Posterior cingulate gyrus (tissue), 11 donors: ENCODE measurements around the gene RASSF1.
"Not testable (repeated sequence)": the region's sequence is repeated elsewhere in the genome, so short reads cannot be mapped to it uniquely, and the experiment has no call there.

Experiments used
- DNase-seq, 10 donors: peaks; one replicate each; pipeline versions ENCODE4 v3.0.0 to v3.0.0-alpha.2; 2020 to 2021; ENCODE audit warnings: mixed read lengths in 3 of 10
- intact Hi-C: fragments of 100-400 bp; cut with DNase I; formaldehyde crosslinking; loops from one replicate; pipeline ENCODE4 v1.15.1; 2023

The RASSF1 gene

GRCh38 chr3:50314342-50314741 lies 26.3 kb downstream of the RASSF1 start:
- intact Hi-C loops: no loop called here
- DNase-seq: no peak

DNA sequence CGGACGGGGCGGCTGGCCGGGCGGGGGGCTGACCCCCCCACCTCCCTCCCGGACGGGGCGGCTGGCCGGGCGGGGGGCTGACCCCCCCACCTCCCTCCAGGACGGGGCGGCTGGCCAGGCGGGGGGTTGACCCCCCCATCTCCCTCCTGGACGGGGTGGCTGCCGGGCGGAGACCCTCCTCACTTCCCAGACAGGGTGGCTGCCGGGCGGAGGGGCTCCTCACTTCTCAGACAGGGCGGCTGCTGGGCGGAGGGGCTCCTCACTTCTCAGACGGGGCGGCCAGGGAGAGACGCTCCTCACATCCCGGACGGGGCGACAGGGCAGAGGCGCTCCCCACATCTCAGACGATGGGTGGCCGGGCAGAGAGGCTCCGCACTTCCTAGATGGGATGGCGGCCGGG lies 28.6 kb downstream of the RASSF1 start:
- intact Hi-C loops, DNase-seq: not testable (repeated sequence)

GRCh38 chr3:50304601-50305000 lies 36.0 kb downstream of the RASSF1 start:
- intact Hi-C loops: no loop called here
- DNase-seq: no peak

DNA sequence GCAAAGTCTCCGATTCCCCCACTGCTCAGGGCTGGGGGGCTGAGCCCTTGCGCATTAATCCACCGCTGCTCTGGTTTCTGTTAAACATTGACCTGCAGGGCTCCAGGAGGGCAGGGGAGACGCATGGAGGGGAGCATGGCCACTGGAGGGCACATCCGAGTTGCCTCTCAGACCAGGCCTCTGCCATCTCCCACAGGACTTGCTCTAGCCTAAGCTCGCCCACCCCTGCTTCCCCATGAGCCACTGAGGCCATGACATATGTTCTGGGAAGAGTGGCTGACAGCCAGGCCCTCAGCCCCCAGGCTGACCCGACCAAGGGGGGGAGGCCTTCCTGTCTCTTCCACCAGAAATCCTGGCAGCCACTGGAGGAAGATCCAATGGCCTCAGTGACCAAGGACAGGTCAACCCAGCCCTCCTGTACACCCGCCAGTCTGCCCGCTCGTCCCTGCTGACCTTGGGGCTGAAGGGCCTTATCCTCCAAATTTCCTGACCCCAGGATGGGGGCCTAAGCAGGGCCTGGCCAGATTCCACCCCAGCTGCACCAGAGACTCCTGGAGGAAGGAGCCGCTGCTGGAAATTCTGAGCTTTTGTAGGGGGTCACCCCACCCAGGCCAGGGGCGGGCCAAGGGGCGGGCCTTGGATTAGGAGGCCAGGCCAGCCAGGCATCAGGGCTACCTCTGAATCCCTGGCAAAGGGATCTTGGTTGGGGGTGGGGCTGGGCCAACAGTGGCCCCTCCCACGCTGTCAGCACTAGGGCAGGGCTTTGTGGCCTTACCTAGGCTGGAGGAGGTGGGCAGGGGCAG lies 37.4 kb downstream of the RASSF1 start, which contains the start of gene HYAL1:
Gene HYAL1 (minus strand): TSS at position 562 of the 803 bp plus-strand sequence. CDS start 618 bp downstream, outside the sequence.
- no peak for DNase-seq
- intact Hi-C loops: no loop called here

DNA sequence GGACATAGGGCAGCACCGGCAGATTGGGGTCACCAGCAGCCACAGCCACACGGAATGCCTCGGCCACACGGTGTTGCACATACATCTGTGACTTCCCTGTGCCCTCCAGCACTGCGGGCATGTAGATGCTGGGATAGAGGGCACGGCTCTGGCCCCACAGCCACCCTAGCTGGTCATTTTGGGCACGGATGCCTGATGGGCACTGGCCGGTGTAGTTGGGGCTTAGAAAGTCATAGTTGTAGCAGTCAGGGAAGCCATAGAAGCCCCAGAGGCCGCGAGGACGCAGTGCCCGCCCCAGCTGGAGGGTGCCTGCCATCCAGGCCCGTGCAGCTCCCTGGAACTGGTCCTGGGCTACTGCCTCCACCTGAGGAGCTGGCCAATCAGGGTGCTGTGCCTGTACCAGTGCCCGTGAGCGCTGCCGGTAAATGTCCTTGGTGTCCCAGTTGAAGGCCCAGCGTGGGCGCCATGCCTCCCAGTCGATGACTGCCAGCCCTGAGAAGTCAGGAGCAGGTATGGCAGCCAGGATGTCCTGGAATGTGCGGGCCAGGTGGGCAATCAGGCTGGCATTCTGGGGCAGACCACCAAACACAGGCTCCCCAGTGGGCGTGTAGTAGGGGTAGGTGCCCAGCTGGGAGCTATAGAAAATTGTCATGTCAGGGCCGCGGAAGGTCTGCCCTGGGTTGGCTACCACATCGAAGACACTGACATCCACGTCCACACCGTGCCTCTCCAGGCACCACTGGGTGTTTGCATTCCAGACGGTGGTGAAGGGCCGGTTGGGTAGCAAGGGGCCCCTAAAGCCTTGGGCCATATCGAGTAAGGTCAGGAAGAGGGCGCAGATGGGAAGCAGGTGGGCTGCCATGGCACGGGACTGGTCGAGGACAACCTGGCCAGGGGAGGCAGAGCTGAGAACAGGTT lies 38.3 kb downstream of the RASSF1 start:
- intact Hi-C loops: no loop called here
- DNase-seq: no peak

- no peak for DNase-seq
- intact Hi-C loops: loop anchor here (2.0 kb wide), 1 partner anchor 20 kb away; no protein-coding TSS in a partner anchor
Measured at GRCh38 chr3:50300681-50301254, 39.9 kb downstream of the RASSF1 start.

DNA sequence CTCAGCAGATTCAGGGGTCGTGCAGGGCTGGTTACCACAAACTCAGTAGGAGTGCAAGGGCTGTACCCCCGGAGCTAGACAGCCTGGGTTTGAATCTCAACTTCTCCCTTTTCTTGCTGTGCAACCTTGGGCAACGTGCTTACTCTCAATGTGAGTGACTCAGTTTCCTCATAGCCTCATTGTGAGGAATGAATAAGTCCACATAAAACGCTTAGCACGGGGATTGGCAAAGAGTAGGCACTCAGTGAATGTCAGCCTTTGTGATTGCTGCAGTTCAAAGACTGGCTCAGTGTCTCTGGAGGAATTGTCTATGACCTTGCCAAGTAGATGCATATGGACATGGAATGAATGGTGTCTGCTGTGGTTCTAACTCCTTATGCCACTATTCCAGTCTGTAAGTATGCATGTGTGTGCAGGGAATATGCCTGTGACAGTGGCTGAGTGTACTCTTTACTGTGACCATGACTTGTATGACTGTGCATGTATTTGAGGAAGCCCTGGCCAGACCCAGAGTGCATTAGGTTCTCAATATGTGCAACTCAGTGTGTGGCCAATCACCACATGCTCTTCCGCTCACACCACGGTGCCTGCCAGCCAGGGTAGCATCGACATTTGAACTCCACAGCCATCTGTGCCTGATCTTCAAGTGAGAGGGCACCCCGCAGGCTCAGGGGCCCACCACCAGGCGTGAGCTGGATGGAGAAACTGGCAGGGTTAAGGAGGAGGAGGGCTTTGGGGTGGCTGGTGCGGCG lies 40.5 kb downstream of the RASSF1 start:
- DNase-seq: peak in 4 of 10 donors; percentile 26 to 88 (median 46)
- intact Hi-C loops: loop anchor here (2.0 kb wide), 1 partner anchor 21 kb away; no protein-coding TSS in a partner anchor

DNA sequence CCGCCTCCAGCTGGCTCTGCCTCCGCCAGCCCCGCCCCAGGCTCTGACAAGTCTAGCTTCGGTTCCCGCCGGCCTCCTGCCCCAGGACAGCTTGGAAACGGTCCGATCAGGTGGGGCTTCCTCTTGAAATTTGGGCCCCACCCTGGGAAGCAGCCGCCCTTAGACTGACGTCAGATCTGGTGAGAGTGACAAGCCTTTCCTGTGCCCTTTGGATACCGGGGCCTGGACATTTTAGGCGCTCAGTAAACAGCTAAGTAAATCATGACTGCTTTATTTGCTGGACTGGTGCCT lies 41.1 kb downstream of the RASSF1 start:
- DNase-seq: no peak
- intact Hi-C loops: no loop called here

DNA sequence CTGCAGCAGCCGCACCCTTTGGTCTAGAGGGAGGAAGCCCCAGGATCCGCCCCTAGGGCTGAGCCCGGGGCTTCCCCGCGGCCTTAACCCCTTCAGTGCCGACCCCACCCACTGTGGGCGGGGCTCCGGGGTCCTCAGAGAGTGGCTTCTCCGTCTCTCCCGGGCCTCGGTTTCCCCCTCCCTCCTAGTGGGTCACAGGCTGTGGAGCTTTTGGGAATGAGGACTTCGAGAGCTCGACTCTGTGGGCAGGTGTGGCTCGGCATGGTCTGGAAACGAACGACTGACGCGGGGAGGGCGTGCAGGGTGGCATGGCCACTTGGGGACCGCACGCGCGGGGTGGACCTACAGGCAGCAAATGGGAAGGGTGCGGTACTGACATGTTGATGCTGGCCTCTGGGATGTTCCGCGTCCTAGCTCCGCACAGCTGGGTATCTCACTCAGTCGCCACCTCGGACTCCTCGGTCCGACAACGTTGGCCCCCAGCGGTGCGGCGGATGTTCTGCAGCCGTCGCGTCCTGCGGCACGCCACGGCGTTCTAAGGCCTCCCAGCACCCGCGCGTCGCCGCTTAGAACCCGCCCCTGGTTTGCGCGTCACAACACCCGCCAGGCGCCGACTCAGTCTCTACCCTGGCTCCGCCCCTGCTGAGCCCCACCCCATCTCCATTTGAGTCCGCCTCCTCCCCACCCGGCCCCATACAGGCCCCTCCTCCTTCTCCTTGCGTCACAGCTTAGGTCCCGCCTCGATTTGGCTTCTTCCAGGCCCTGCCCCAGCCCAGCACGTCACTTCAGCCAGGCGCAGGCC lies 41.6 kb downstream of the RASSF1 start, which contains the start of the genes HYAL3 and NAA80:
Gene HYAL3 (minus strand): TSS at position 570 of the 802 bp plus-strand sequence. CDS start 3,803 bp downstream, outside the sequence.
Gene NAA80 (minus strand): TSS at position 570 of the 802 bp plus-strand sequence. CDS start 1,942 bp downstream, outside the sequence.
- intact Hi-C loops: no loop called here
- DNase-seq: peak; percentile 98 to 100 (median 100)

- intact Hi-C loops: no loop called here
Measured at GRCh38 chr3:50297896-50298725, 42.5 kb downstream of the RASSF1 start.

GRCh38 chr3:50297384-50297775 lies 43.3 kb downstream of the RASSF1 start:
- intact Hi-C loops: no loop called here
- peak in 1 of 10 donors; percentile 40 for DNase-seq

More at GRCh38 chr3:50297896-50298725, 42.5 kb downstream of the RASSF1 start:
- DNase-seq: no peak

DNA sequence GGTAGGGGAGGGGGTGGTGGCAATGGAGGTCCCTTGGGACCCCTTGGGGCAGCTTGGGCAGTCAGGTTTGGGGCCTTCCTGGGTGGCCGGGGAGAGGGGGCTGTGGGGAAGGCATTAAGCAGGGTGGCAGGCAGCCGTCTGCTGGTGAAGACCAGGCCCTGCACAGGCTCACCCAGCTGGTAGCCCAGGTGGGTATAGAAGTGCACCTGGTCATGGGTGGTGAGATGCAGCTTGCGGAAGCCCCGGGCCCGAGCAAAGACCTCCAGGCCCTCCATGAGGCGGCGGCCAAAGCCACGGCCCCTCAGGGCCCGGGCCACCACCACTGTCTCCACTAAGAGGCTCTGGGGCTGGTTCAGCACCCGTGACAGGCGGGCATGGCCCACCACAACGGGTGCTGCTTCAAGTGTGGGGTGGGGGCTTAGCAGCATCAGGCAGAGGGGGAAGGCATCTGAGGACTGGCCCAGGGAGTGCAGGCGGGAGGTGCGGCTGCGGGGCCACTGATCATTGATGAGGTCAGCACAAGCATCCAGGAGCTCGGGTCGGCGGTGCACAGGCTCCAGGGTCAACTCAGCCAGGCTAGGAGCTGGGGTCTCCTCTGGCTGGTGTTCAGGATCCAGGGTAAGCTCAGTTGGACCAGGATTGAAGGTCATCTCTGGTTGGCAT lies 43.8 kb downstream of the RASSF1 start:
- intact Hi-C loops: no loop called here
- DNase-seq: no peak

DNA sequence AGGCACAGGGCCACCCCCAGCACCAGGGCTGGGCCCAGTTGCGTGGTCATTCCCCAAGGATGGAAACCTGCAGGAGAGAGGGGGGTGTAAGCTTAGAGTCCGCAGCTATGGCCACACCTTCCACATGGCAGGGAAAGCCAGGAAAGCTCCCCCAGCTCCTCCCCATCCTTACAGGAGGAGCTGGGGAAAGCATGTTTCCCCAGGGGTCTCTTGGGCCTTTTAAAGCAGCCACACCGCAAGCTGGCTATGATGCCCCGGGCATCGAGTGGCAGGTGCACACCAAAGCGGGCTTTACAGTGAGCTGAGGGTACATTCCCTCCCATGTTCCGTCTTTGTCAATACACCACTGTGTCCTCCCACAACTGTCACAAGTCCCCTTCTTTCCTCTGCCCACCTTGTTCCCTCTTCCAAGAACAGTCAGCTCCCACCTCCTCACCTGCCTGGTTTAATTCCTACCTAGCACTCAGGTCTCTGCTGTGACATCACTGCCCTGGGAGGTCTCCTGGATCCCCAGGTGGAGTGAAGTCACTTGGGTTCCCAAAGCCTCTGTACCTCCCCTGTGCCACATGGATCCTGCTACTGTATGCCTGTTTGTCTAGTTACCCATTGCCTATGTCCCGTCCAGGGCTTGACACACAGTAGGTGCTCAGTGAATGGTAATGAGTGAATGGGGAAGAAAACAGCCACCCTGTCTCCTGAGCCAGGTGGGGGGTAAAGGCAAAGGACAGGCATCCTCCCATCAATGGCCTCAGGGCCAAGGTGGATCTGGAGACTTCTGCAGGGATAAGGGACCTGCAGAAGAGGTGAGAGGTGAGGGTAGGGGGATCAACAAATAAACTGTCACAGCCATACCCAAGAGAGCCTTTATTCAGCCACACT lies 44.8 kb downstream of the RASSF1 start:
- DNase-seq: no peak
- intact Hi-C loops: no loop called here

- intact Hi-C loops: no loop called here
- DNase-seq: no peak
Measured at GRCh38 chr3:50294492-50295403, 45.9 kb downstream of the RASSF1 start.

- intact Hi-C loops: no loop called here
- DNase-seq: no peak
Measured at GRCh38 chr3:50294089-50294488, 46.5 kb downstream of the RASSF1 start.
